ENCODE measurements around the gene DNAJC1. TPM values are rescaled to one million over a fixed set of nuclear protein-coding genes. Genes with fewer than 3 reads are reported as not detected.

The DNAJC1 gene
- total and polyA plus RNA-seq, 2 of the 8 experiments (the other 6 are each of a cell fraction or from before 2014, with no cell fraction given): 6.8 to 14.8 TPM

DNA sequence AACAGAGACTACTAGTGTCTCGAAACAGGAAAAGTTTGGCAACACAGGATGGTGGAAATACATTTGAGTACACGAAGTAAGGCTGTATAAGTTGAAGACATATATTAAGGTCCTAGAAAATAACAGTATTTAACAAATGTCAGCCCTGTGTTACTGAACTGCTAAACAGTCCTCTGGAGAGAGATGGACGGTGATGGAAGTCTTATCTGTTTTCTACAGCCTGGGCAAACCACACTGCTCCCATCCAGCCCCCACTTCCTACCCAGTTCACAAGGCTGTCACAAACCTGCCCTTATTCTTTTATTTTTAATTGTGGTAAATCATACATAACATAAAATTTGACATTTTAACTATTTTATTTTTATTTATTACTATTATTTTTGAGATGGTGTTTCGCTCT lies 179.1 kb downstream of the DNAJC1 start:
- Histone ChIP-seq H3K23ac (ENCODE audit: insufficient read length) (no peak overlapping the region), H2BK5ac (ENCODE audit: low read depth, low read length) (no peak overlapping the region), H3K79me1 (ENCODE audit: low read depth, low read length) (no peaks in the 10 kb centered on the region), H2BK20ac (ENCODE audit: low read length) (no peak overlapping the region), H3K4me1 (replicated peaks in 1 of 4; ENCODE audit: control insufficient read depth in 3 of 4, insufficient read depth in 4 of 4, low read length in 3 of 4) (no peaks in the 10 kb centered on the region), H3K18ac (ENCODE audit: extremely low read depth, low read length) (no peak overlapping the region), H4K5ac (ENCODE audit: insufficient read length, low read depth, low read length) (no peak overlapping the region), H3K9me3 (ENCODE audit: insufficient read depth in 2 of 2, low read depth in 1 of 2, low read length in 1 of 2) (peaks cover 13 to 19% of the 10 kb centered on the region in 2 experiments), H3K4ac (replicated peaks; ENCODE audit: insufficient read length, low read depth, low read length) (no peak overlapping the region), H2BK120ac (replicated peaks; ENCODE audit: low read depth, low read length) (no peak overlapping the region), H2BK12ac (ENCODE audit: low read depth, low read length) (no peak overlapping the region), H2BK15ac (ENCODE audit: low read length) (no peak overlapping the region), H3K36me3 (ENCODE audit: control insufficient read depth in 2 of 4, insufficient read depth in 4 of 4, low read length in 3 of 4) (peaks cover 0 to 2% (median 0%) of the 10 kb centered on the region in 4 experiments; a peak in 1 of 8 replicates), H3K4me2 (ENCODE audit: insufficient read depth in 1 of 2, low read depth in 2 of 2, low read length in 2 of 2) (no peak overlapping the region), H4K20me1 (replicated peaks in 1 of 2; ENCODE audit: control insufficient read depth in 1 of 2, insufficient read depth in 2 of 2, low read length in 2 of 2) (no peaks in the 10 kb centered on the region), H4K8ac (ENCODE audit: extremely low read depth, insufficient read depth, low read length) (no peak overlapping the region), H2AK5ac (ENCODE audit: low read depth, low read length) (no peak overlapping the region), H3K56ac (replicated peaks; ENCODE audit: insufficient read length, low read depth, low read length) (no peak overlapping the region), H3K27ac (ENCODE audit: low read depth, low read length) (no peak overlapping the region), H3K14ac (ENCODE audit: insufficient read length) (no peak overlapping the region), H3K23me2 (ENCODE audit: low read depth, low read length) (no peaks in the 10 kb centered on the region), H3K79me2 (ENCODE audit: control insufficient read depth in 1 of 2, insufficient read depth in 2 of 2, low read length in 2 of 2) (no peaks in the 10 kb centered on the region), H3K4me3 (ENCODE audit: extremely low read depth in 1 of 4, insufficient read depth in 2 of 4, low read depth in 3 of 4, low read length in 4 of 4) (no peak overlapping the region), H3K27me3 (replicated peaks in 1 of 4; ENCODE audit: control insufficient read depth in 3 of 4, extremely low read depth in 1 of 4, insufficient read depth in 3 of 4, low read length in 3 of 4) (no peaks in the 10 kb centered on the region), H4K91ac (replicated peaks; ENCODE audit: insufficient read length, low read length) (no peak overlapping the region), H3K9ac (replicated peaks in 1 of 4; ENCODE audit: extremely low read depth in 1 of 4, low read depth in 3 of 4, low read length in 3 of 4) (no peak overlapping the region), H2AFZ (ENCODE audit: low read length) (no peak overlapping the region)
- DNase-seq (ENCODE audit: low read depth in 1 of 2, low spot score in 2 of 2) (no peak), FAIRE-seq (no peak)
- 87% methylated on average over 4 of the region's 4 CpGs; no CpG with 5 or more reads in 1 of the 2 experiments for WGBS, 2 experiments (ENCODE audit: extremely low coverage in 1 of 2, insufficient coverage in 1 of 2, insufficient read length in 1 of 2, insufficient replicate concordance in 2 of 2, low coverage in 1 of 2, low lambda C conversion rate in 2 of 2, missing lambda C conversion rate in 1 of 2)
- CTCF ChIA-PET (ENCODE audit: partially characterized antibody): interaction anchor here (1.4 kb wide), 1 partner anchor 287 kb away, joined by 3 read pairs; no protein-coding TSS in a partner anchor
- TF ChIP-seq, protein P1, sequence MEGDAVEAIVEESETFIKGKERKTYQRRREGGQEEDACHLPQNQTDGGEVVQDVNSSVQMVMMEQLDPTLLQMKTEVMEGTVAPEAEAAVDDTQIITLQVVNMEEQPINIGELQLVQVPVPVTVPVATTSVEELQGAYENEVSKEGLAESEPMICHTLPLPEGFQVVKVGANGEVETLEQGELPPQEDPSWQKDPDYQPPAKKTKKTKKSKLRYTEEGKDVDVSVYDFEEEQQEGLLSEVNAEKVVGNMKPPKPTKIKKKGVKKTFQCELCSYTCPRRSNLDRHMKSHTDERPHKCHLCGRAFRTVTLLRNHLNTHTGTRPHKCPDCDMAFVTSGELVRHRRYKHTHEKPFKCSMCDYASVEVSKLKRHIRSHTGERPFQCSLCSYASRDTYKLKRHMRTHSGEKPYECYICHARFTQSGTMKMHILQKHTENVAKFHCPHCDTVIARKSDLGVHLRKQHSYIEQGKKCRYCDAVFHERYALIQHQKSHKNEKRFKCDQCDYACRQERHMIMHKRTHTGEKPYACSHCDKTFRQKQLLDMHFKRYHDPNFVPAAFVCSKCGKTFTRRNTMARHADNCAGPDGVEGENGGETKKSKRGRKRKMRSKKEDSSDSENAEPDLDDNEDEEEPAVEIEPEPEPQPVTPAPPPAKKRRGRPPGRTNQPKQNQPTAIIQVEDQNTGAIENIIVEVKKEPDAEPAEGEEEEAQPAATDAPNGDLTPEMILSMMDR (IDR thresholded peaks at IDR 0.05; ENCODE audit: control extremely low read depth in 1 of 3, insufficient read depth in 1 of 3, low read depth in 1 of 3, low read length in 3 of 3): no peak
- no peak for TF ChIP-seq MAFK (IDR thresholded peaks at IDR 0.05; ENCODE audit: low read depth, low read length)
- POLR2A ChIA-PET (ENCODE audit: partially characterized antibody): no interaction called here
